Cardiac fibroblast (primary cell): Measurements from ENCODE around the gene SP7.
"Not testable (repeated sequence)": the region's sequence is repeated elsewhere in the genome, so short reads cannot be mapped to it uniquely, and the experiment has no call there.

Experiments used
- DNase-seq, 2 donors: peaks; one replicate each; pipeline versions ENCODE4 v3.0.0 to v3.0.0-alpha.2; 2010; ENCODE audit warnings: low read depth in 2 of 2
- H3K4me3 ChIP-seq, 2 donors: replicated peaks in 1 of 2; 1 replicate in 1 of 2; 2 replicates in 1 of 2; pipeline ENCODE4 v1.5.1; 2011; ENCODE audit warnings: low read depth in 2 of 2, low read length in 2 of 2, mild to moderate bottlenecking in 2 of 2, moderate library complexity in 1 of 2
- CTCF ChIP-seq: IDR thresholded peaks from one replicate; pipeline ENCODE4 v1.5.1; 2011; ENCODE audit warnings: low read depth, mild to moderate bottlenecking, low read length, inconsistent platforms

Gene SP7

GRCh38 chr12:53379389-53380103, 43.4 kb upstream of the SP7 start:
- peak; percentile 100 for DNase-seq
- TF ChIP-seq CTCF = no peak
- H3K4me3 ChIP-seq = peak overlapping the region; percentile 51 to 60

GRCh38 chr12:53378724-53379388, 42.7 kb upstream of the SP7 start:
- no peak for TF ChIP-seq CTCF
- H3K4me3 ChIP-seq = peak overlapping the region; percentile 51 to 60
- no peak for DNase-seq

- no peak for DNase-seq
- H3K4me3 ChIP-seq = no peak overlapping the region
- TF ChIP-seq CTCF = no peak
Measured at GRCh38 chr12:53378222-53378621, 42.1 kb upstream of the SP7 start.

- TF ChIP-seq CTCF = no peak
- H3K4me3 ChIP-seq = no peak overlapping the region
- DNase-seq = no peak
Measured at GRCh38 chr12:53376747-53377146, 40.6 kb upstream of the SP7 start.

- not testable (repeated sequence) for H3K4me3 ChIP-seq
Measured at GRCh38 chr12:53374277-53374676, 38.1 kb upstream of the SP7 start.

GRCh38 chr12:53373554-53374133, 37.5 kb upstream of the SP7 start:
- not testable (repeated sequence) for H3K4me3 ChIP-seq
- peak in 1 of 2 donors; percentile 53 for DNase-seq

More at GRCh38 chr12:53374277-53374676, 38.1 kb upstream of the SP7 start:
- DNase-seq = not testable (repeated sequence)

- DNase-seq = peak; percentile 48 to 71
- no peak overlapping the region for H3K4me3 ChIP-seq
- TF ChIP-seq CTCF = no peak
Measured at GRCh38 chr12:53365245-53365904, 29.2 kb upstream of the SP7 start.

GRCh38 chr12:53361638-53362037, 25.5 kb upstream of the SP7 start:
- DNase-seq, H3K4me3 ChIP-seq: not testable (repeated sequence)
